Lower leg skin (tissue), 4 donors: ENCODE results near the gene IER2. TPM values are rescaled to one million over a fixed set of nuclear protein-coding genes. Genes with fewer than 3 reads are reported as not detected.

Experiments
- DNase-seq, 2 donors: peaks; one replicate each; pipeline ENCODE4 v3.0.0-alpha.2; 2019; ENCODE audit warnings: low spot score in 2 of 2
- H3K4me3 ChIP-seq: fragments of 200-600 bp; sonication (generic); 2 replicates; pipeline ENCODE4 v1.5.1; 2017; ENCODE audit warnings: mild to moderate bottlenecking, low read depth; ENCODE audit not compliant: poor library complexity, severe bottlenecking
- POLR2A ChIP-seq, 2 donors: fragments of 450-650 bp; IDR thresholded peaks; one replicate each; pipeline ENCODE4 v1.6.1; 2016 to 2017; ENCODE audit warnings: antibody characterized with exemption in 2 of 2, mild to moderate bottlenecking in 1 of 2, moderate library complexity in 1 of 2
- WGBS, 2 donors: methylation state at CpG; one replicate each; pipeline ENCODE4 v1.1.5; 2018; 5-methylcytosine and 5-hydroxymethylcytosine counted together
- intact Hi-C: fragments of 100-400 bp; cut with DNase I; formaldehyde crosslinking; loops from one replicate; pipeline ENCODE4 v1.15.0; 2023; ENCODE audit warnings: low total_unique reads
- total RNA-seq, 4 donors: library from RNA; depleted of rRNA; stranded (reverse); fragments of >200 nt; gene quantifications; one replicate each; pipeline ENCODE4 v1.1.0, GENCODE V29; 2016
- TF ChIP-seq, protein P1 (sequence below), 3 donors: fragments of 450-650 bp; IDR thresholded peaks; one replicate each; pipeline ENCODE4 v1.5.1; 2016; ENCODE audit warnings: antibody characterized with exemption in 3 of 3, mild to moderate bottlenecking in 3 of 3, moderate library complexity in 2 of 3

IER2 gene
- total RNA-seq, 4 donors from 2014 or later: 118 to 146 (median 130) TPM

DNA sequence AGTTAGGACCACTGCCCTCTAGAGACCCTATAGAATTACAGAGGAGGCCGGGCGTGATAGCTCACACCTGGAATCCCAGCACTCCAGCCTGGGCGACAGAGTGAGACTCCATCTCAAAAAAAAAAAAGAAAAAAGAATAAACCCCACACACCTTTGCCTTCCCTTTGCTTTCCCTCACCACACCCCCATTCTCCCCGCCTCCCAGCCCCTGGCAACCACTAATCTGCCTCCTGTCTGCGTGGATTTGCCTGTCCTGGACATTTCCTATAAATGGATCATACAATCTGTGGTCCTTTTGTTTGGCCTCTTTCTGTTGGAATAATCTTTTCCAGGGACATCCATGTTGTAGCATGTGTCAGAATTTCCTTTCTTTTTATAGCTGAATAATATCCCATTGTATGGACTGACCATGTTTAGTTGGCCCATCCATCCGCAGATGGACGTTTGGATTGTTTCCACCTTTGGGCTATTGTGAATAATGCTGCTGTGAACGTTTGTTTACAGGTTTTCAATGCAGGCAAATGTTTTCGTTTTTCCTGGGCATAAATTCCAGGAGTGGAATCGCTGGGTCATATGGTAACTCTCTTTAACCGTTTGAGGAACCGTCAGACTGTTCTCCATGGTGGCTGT, 16.9 kb upstream of the IER2 start:
- DNase-seq: no peak
- no peak for TF ChIP-seq POLR2A (IDR thresholded peaks at IDR 0.05)
- TF ChIP-seq, protein P1, sequence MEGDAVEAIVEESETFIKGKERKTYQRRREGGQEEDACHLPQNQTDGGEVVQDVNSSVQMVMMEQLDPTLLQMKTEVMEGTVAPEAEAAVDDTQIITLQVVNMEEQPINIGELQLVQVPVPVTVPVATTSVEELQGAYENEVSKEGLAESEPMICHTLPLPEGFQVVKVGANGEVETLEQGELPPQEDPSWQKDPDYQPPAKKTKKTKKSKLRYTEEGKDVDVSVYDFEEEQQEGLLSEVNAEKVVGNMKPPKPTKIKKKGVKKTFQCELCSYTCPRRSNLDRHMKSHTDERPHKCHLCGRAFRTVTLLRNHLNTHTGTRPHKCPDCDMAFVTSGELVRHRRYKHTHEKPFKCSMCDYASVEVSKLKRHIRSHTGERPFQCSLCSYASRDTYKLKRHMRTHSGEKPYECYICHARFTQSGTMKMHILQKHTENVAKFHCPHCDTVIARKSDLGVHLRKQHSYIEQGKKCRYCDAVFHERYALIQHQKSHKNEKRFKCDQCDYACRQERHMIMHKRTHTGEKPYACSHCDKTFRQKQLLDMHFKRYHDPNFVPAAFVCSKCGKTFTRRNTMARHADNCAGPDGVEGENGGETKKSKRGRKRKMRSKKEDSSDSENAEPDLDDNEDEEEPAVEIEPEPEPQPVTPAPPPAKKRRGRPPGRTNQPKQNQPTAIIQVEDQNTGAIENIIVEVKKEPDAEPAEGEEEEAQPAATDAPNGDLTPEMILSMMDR (IDR thresholded peaks at IDR 0.05): no peak
- 69 to 74% methylated on average over 12 of the region's 12 CpGs for WGBS, 2 donors
- H3K4me3 ChIP-seq: no peak overlapping the region
- intact Hi-C loops: no loop called here

GRCh38 chr19:13134626-13135025, 15.6 kb upstream of the IER2 start:
- H3K4me3 ChIP-seq: no peak overlapping the region
- 98% methylated on average over 3 of the region's 3 CpGs for WGBS, 2 donors
- intact Hi-C loops: no loop called here
- no peak for TF ChIP-seq POLR2A (IDR thresholded peaks at IDR 0.05)
- TF ChIP-seq, protein P1 (IDR thresholded peaks at IDR 0.05): no peak
- no peak for DNase-seq

DNA sequence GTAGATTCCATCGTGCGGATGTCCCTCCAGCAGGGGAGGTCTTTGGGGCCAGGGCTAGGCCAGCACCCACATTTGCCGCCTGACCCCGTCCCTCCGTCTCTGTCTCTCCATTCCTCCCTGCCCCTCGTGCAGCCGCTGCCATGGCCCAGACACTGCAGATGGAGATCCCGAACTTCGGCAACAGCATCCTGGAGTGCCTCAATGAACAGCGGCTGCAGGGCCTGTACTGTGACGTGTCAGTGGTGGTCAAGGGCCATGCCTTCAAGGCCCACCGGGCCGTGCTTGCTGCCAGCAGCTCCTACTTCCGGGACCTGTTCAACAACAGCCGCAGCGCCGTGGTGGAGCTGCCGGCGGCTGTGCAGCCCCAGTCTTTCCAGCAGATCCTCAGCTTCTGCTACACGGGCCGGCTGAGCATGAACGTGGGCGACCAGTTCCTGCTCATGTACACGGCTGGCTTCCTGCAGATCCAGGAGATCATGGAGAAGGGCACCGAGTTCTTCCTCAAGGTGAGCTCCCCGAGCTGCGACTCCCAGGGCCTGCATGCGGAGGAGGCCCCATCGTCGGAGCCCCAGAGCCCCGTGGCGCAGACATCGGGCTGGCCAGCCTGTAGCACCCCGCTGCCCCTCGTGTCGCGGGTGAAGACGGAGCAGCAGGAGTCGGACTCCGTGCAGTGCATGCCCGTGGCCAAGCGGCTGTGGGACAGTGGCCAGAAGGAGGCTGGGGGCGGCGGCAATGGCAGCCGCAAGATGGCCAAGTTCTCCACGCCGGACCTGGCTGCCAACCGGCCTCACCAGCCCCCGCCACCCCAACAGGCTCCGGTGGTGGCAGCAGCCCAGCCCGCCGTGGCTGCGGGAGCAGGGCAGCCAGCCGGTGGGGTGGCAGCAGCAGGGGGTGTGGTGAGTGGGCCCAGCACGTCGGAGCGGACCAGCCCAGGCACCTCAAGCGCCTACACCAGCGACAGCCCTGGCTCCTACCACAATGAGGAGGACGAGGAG, 14.8 kb upstream of the IER2 start:
- intact Hi-C loops: no loop called here
- DNase-seq: no peak
- 91 to 93% methylated on average over 48 of the region's 60 CpGs for WGBS, 2 donors
- TF ChIP-seq, protein P1 (IDR thresholded peaks at IDR 0.05): no peak
- no peak for TF ChIP-seq POLR2A (IDR thresholded peaks at IDR 0.05)
- H3K4me3 ChIP-seq: no peak overlapping the region

DNA sequence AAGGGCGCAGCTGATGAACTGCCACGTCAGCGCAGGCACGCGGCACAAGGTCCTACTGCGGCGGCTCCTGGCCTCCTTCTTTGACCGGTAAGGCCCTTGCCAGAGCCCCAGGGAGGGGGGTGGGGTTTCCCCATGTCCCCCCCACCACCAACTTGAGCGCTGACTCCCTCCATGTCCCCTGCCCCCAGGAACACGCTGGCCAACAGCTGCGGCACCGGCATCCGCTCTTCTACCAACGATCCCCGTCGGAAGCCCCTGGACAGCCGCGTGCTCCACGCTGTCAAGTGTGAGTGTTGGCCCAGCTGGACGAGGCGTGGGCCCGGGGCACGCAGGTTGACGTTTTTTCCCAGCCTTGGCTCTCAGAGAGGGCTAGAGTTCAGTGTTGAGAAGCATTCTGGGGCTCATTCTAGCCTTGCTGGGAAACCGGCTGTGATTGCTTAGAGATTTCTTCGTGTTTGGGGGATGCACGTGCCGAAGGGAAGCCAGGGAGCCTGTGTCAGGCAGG, 12.9 kb upstream of the IER2 start:
- DNase-seq: no peak
- H3K4me3 ChIP-seq: no peak overlapping the region
- WGBS, 2 donors: 91 to 94% methylated on average over 20 to 28 of the region's 28 CpGs
- TF ChIP-seq, protein P1 (IDR thresholded peaks at IDR 0.05): no peak
- TF ChIP-seq POLR2A (IDR thresholded peaks at IDR 0.05): no peak
- intact Hi-C loops: no loop called here

DNA sequence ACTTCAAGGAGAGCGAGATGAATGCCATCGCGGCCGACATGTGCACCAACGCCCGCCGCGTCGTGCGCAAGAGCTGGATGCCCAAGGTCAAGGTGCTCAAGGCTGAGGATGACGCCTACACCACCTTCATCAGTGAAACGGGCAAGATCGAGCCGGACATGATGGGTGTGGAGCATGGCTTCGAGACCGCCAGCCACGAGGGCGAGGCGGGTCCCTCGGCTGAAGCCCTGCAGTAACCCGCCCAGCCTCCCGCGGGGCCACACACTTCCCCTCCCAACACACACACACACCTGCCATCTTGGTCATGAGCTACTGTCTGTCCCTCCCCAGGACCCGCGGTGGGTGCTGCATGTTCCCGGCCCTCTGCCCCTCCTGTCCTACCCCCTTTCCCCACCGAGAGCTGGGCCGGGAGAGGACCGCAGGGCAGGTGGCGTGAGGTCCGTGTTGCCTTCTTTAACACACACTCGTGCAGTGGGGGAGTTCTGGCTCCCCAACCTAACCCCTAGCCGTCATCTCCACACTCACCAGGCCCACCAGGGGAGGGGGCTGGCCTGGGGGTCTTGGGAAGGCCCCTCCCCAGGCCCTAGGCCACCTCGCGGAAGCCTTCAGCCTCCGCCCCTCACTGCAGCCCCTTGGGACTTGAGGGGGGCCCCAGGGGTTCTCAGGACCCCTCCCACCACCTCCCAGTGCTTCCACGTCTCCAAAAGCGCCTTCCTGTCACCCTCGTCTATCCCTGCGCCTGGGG, 11.9 kb upstream of the IER2 start:
- 88% methylated on average over 40 of the region's 40 CpGs for WGBS, 2 donors
- no peak overlapping the region for H3K4me3 ChIP-seq
- no peak for TF ChIP-seq POLR2A (IDR thresholded peaks at IDR 0.05)
- TF ChIP-seq, protein P1 (IDR thresholded peaks at IDR 0.05): no peak
- intact Hi-C loops: no loop called here
- DNase-seq: no peak
